ENCODE measurements around the gene SKA1. TPM values are rescaled to one million over a fixed set of nuclear protein-coding genes. Genes with fewer than 3 reads are reported as not detected.
A peak's percentile ranks its signal among the peaks of the same experiment; 100 is the strongest.
"Not testable (repeated sequence)": the region's sequence is repeated elsewhere in the genome, so short reads cannot be mapped to it uniquely, and the experiment has no call there.

The SKA1 gene
- total RNA-seq, 1 donor, result 29.5 TPM

DNA sequence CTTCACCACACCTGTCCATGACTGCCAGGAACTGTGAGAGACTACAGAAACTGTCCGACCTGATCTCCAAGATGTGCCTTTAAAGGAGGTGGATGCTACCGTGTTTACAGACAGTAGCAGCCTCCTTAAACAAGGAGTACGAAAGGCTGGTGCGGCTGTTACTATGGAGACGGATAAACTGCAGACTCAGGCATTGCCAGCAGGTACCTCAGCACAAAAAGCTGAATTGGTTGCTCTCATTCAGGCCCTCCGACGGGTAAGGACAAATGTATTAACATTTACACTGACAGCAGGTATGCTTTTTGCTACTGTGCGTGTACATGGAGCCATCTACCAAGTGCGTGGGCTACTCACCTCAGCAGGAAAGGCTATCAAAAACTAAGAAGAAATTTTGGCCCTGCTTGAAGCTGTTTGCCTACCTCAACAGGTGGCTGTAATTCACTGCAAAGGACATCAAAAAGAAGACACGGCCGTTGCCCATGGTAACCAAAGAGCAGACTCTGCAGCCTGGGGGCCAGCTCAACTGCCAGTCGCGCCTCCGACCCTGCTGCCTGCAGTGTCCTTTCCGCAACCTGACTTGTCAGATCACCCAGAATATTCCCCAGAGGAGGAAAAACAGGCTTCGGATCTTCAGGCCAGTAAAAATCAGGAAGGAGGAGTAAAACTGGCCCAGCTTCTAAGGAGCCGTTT is 30.9 kb downstream of the SKA1 start:
- TF ChIP-seq, protein P1, sequence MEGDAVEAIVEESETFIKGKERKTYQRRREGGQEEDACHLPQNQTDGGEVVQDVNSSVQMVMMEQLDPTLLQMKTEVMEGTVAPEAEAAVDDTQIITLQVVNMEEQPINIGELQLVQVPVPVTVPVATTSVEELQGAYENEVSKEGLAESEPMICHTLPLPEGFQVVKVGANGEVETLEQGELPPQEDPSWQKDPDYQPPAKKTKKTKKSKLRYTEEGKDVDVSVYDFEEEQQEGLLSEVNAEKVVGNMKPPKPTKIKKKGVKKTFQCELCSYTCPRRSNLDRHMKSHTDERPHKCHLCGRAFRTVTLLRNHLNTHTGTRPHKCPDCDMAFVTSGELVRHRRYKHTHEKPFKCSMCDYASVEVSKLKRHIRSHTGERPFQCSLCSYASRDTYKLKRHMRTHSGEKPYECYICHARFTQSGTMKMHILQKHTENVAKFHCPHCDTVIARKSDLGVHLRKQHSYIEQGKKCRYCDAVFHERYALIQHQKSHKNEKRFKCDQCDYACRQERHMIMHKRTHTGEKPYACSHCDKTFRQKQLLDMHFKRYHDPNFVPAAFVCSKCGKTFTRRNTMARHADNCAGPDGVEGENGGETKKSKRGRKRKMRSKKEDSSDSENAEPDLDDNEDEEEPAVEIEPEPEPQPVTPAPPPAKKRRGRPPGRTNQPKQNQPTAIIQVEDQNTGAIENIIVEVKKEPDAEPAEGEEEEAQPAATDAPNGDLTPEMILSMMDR (IDR thresholded peaks at IDR 0.05; ENCODE audit: insufficient read depth, low read length), result no peak

DNA sequence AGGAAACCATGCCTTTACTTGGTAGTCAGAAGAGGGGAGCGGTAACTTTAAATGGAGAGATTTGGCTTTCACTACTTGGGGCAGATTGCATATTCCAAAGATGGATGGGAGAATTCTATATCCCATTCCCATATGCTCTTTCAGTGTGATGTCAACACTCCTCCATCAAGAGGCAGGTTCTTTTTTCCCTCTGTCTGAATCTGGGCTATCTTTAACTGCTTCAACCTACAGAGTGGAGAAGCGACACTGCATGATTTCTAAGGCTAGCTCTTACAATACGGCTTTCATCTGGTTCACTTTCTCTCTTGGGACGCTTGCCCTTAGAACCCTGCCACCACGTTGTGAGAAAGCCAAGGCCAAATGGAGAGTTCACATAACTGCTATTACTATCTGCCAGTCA is 34.4 kb downstream of the SKA1 start:
- DNase-seq (ENCODE audit: low read depth), result no peak
- TF ChIP-seq, protein P1 (IDR thresholded peaks at IDR 0.05; ENCODE audit: insufficient read depth, low read length), result no peak

More for the DNA sequence above, 30.9 kb downstream of the SKA1 start:
- no peak for DNase-seq (ENCODE audit: low read depth)
- no peak overlapping the region for H3K4me3 ChIP-seq (ENCODE audit: low read depth, low read length)

DNA sequence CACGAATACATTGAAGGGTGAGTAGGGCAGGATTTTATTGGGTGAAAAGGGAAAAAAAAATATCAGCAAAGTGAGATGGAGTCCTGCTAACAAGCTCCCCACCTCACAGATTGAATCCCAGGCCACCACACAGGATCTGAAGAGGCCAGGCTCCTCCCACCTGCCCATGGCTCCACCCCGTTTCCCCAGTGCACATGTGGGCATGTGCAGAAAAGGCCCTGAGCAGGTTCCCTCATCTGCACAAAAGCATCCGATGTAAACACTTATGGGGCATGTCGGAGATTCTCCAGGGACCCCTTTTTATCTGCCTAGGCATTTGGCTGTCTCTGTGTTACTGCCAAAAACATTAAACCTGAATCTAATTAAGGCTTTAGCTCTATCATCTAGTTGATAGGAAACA is 35.2 kb downstream of the SKA1 start:
- DNase-seq (ENCODE audit: low read depth), result no peak
- no peak overlapping the region for H3K4me3 ChIP-seq (ENCODE audit: low read depth, low read length)
- TF ChIP-seq, protein P1 (IDR thresholded peaks at IDR 0.05; ENCODE audit: insufficient read depth, low read length), result no peak

More for the DNA sequence above, 34.4 kb downstream of the SKA1 start:
- H3K4me3 ChIP-seq (ENCODE audit: low read depth, low read length), result no peak overlapping the region

DNA sequence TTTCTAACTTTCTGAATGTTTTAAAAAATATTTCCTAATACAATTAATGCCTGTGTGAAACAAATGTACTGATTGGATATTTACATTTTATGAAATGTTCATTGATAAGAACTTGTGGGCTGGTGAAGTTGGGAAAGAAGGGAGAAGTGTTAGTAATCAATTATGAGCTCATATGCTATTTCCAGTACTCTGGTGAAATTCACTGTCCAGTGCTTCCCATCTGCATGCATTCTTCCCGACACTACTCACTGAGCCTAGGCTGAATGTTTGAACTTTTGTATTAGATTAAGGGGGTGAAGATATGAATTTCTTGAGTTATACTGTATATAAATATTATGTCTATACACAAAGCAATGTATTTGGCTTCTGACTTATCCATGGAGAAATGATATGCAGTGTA is 36.0 kb downstream of the SKA1 start:
- TF ChIP-seq, protein P1 (IDR thresholded peaks at IDR 0.05; ENCODE audit: insufficient read depth, low read length), result no peak
- H3K4me3 ChIP-seq (ENCODE audit: low read depth, low read length), result no peak overlapping the region
- peak; percentile 79 for DNase-seq (ENCODE audit: low read depth)

DNA sequence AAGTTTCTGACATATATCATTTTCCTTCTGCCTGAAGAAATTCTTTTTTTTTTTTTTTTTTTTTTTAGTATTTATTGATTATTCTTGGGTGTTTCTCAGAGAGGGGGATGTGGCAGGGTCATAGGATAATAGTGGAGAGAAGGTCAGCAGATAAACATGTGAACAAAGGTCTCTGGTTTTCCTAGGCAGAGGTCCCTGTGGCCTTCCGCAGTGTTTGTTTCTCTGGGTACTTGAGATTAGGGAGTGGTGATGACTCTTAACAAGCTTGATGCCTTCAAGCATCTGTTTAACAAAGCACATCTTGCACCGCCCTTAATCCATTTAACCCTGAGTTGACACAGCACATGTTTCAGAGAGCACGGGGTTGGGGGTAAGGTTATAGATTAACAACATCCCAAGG is 42.0 kb downstream of the SKA1 start:
- H3K4me3 ChIP-seq (ENCODE audit: low read depth, low read length); DNase-seq (ENCODE audit: low read depth): not testable (repeated sequence)

DNA sequence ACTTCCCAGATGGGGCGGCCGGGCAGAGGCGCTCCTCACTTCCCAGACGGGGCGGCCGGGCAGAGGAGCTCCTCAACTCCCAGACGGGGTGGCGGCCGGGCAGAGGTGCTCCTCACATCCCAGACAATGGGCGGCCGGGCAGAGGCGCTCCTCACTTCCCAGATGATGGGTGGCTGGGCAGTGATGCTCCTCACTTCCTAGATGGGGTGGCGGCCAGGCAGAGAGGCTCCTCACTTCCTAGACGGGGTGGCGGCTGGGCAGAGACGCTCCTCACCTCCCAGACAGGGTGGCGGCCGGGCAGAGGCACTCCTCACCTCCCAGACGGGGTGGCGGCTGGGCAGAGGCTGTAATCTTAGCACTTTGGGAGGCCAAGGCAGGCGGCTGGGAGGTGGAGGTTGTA is 42.9 kb downstream of the SKA1 start:
- not testable (repeated sequence) for H3K4me3 ChIP-seq (ENCODE audit: low read depth, low read length); DNase-seq (ENCODE audit: low read depth)

DNA sequence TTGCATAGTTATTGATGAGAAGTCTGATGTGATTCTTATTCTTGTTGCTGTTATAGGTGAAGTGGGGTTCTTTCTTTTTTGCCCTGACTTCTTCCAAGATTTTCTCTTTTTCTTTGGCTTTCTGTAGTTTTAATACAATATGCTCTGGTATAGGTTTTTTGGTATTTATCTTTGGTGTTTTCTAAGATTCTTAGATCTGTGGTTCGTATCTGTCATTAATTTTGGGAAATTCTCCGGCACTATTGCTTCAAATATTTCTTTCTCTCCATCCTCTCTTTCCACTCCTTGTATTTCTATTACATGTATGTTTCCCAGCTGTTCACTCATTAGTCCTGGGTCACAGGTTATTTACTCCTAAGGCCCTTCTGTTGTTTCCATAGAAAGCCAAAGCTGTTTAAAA is 43.8 kb downstream of the SKA1 start:
- TF ChIP-seq, protein P1 (IDR thresholded peaks at IDR 0.05; ENCODE audit: insufficient read depth, low read length), result no peak
- no peak for DNase-seq (ENCODE audit: low read depth)
- no peak overlapping the region for H3K4me3 ChIP-seq (ENCODE audit: low read depth, low read length)

DNA sequence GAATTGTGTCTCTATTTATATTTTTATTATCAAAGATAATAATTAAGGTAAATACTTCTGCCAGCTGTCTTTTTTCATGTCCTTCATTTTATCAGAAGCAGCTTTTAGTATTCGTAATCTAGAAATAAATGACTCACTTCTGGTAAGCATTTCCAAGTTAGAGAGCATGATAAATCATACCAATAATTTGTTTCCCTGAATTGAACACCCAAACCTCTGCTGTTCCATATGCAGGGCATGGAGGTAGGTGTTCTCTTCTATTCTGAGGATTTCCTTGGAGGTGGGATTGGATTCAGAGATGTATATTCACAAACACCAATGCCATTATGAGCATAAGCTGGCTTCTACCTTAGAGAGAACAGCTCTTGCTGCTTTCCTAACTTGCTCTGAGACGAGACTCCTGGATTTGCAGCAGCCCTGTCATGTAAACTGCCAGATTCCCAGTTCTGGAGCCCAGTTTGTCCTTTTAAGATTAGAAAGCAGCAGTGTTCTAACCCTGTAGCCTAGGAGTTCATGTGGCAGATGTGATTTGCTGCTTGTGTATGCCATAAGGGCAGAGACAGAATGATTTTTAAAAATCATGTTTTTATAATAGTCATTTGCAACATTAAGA is 47.5 kb downstream of the SKA1 start:
- DNase-seq (ENCODE audit: low read depth), result peak; percentile 61
- no peak overlapping the region for H3K4me3 ChIP-seq (ENCODE audit: low read depth, low read length)
- TF ChIP-seq, protein P1 (IDR thresholded peaks at IDR 0.05; ENCODE audit: insufficient read depth, low read length), result no peak

All from fibroblast of the aortic adventitia (primary cell).